PFSK-1 (cell line): ENCODE data around the gene ESRRA.
A peak's percentile ranks its signal among the peaks of the same experiment; 100 is the strongest.

Source experiments
- FOXP2 ChIP-seq: optimal IDR thresholded peaks from 2 replicates; pipeline ENCODE3; 2011; ENCODE audit warnings: borderline replicate concordance, control low read depth, inconsistent platforms; ENCODE audit not compliant: insufficient read depth; ENCODE audit errors: extremely low read length, extremely low read depth
- POLR2AphosphoS5 ChIP-seq: IDR thresholded peaks from 2 replicates; pipeline ENCODE4 v1.6.1; 2012; ENCODE audit warnings: low read depth, mild to moderate bottlenecking, control low read depth, low read length, moderate library complexity
- SIN3A ChIP-seq: IDR thresholded peaks from 2 replicates; pipeline ENCODE4 v1.6.1; 2012; ENCODE audit warnings: mild to moderate bottlenecking, low read length, moderate library complexity, borderline replicate concordance; ENCODE audit not compliant: insufficient read depth
- TAF1 ChIP-seq: IDR thresholded peaks from 2 replicates; pipeline ENCODE4 v1.6.1; 2012; ENCODE audit warnings: low read length, control low read depth, borderline replicate concordance; ENCODE audit not compliant: insufficient read depth
- TF ChIP-seq, protein P1 (sequence below), 2 experiments: IDR thresholded peaks; 2 replicates each; pipeline versions ENCODE4 v1.6.1 to v1.8.0; 2011 to 2012; ENCODE audit warnings: low read depth in 2 of 2, low read length in 2 of 2, control low read depth in 1 of 2, inconsistent platforms in 1 of 2, mild to moderate bottlenecking in 1 of 2, moderate library complexity in 1 of 2; ENCODE audit not compliant: insufficient read depth in 1 of 2

The ESRRA gene

DNA sequence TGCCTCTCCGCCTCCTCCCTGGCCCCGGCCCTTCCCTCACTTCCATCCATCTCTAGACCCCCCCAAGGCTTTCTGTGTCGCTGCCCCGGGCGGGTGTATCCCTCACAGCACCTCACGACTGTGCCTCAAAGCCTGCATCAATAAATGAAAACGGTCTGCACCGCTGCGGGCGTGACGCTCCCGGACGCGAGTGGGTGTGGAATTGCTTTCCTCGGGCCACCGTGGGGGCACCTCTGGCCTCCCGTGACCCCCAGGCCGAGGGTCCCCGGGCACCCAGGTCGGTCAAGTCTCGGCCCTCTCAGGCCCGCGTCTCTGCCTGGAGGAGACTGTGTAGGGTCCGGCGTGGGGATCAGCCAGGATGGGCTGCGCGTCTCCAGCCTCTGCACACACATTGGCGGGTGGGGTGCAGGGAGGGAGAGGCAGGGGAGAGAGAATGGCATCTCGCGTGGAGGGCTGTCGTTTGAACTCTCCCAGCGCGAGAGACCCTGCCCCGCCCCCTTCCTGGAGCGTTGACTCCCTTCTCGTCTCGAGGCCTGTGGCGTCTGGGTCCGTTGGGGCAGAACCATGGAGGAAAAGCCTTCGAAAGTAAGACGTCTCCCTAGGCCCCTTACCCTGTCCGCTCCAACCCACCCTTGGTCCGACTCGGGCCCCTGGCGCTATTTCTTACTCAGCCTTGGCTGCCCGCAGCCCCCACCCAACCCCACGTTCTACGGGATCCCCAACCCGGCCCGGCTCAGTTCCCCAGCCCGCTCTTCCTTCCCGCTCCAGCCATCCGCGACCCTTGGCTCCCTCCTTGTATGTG, 5.3 kb upstream of the ESRRA start, which contains the start of gene CATSPERZ:
CATSPERZ (plus strand) TSS at position 512 of the 802 bp plus-strand sequence; CDS start at position 565, 53 bp downstream.
- no peak for TF ChIP-seq FOXP2
- TF ChIP-seq POLR2AphosphoS5, result no peak
- no peak for TF ChIP-seq TAF1
- no peak for TF ChIP-seq SIN3A
- TF ChIP-seq, protein P1, sequence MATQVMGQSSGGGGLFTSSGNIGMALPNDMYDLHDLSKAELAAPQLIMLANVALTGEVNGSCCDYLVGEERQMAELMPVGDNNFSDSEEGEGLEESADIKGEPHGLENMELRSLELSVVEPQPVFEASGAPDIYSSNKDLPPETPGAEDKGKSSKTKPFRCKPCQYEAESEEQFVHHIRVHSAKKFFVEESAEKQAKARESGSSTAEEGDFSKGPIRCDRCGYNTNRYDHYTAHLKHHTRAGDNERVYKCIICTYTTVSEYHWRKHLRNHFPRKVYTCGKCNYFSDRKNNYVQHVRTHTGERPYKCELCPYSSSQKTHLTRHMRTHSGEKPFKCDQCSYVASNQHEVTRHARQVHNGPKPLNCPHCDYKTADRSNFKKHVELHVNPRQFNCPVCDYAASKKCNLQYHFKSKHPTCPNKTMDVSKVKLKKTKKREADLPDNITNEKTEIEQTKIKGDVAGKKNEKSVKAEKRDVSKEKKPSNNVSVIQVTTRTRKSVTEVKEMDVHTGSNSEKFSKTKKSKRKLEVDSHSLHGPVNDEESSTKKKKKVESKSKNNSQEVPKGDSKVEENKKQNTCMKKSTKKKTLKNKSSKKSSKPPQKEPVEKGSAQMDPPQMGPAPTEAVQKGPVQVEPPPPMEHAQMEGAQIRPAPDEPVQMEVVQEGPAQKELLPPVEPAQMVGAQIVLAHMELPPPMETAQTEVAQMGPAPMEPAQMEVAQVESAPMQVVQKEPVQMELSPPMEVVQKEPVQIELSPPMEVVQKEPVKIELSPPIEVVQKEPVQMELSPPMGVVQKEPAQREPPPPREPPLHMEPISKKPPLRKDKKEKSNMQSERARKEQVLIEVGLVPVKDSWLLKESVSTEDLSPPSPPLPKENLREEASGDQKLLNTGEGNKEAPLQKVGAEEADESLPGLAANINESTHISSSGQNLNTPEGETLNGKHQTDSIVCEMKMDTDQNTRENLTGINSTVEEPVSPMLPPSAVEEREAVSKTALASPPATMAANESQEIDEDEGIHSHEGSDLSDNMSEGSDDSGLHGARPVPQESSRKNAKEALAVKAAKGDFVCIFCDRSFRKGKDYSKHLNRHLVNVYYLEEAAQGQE (IDR thresholded peaks at IDR 0.05; ENCODE audit: insufficient read depth in 1 of 2, low read depth in 2 of 2, low read length in 2 of 2), result no peak

DNA sequence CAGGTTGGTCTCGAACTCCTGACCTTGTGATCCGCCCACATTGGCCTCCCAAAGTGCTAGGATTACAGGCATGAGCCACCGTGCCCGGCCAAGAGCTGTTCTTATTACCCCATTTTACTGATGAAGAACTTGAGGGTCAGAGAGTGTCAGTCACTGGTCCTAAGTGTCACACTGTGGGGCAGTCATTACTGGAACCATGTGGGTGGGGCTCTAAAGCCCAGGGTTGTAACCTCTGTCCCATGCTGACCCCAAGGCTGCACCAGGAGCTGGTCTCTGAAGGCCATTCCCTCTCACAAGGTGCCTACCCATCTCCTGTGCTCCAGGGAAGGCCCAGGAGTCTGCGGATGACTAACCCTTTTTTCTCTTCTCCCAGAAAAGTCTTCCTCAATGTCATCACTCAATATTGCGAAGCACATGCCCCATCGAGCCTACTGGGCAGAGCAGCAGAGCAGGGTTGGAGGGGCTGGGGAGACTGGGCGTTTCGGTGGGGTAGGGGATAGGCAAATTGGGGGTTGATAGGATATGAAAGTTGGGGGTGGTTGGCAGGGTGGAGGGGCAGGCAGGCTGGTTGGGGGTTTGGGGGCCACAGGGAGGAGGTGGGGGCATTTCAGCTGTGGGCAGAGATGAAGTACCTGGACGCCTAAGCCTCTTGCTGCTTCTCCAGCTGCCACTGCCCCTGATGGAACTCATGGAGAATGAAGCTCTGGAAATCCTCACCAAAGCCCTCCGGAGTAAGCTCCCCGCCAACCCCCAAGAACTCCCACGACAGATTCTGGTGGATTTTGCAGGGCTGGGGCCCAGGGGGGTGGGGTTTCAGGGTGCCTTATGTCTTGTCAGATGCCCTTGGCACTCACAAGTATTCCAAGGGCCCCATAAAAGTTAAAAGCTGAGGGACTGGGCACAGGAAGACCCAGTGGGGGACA, 2.0 kb upstream of the ESRRA start:
- TF ChIP-seq, protein P1 (IDR thresholded peaks at IDR 0.05; ENCODE audit: insufficient read depth in 1 of 2, low read depth in 2 of 2, low read length in 2 of 2), result no peak
- TF ChIP-seq FOXP2 (no peak), TAF1 (no peak), POLR2AphosphoS5 (no peak), SIN3A (no peak)

DNA sequence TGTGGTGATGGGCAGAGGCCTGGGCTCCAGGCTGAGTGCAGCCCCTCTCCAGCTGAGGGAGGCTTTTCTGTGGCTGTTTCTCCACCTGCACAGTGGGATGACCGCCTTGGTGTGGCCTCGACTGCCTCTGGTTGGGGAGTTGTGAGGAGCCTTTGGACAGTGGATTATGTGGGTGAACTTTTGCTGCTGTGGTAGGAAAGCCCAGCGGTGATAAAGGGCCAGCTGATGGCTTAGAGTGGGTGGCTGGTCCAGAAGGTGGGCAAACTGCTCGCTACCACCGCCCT, 1.4 kb upstream of the ESRRA start:
- TF ChIP-seq FOXP2, result no peak
- TF ChIP-seq TAF1, result no peak
- no peak for TF ChIP-seq SIN3A

DNA sequence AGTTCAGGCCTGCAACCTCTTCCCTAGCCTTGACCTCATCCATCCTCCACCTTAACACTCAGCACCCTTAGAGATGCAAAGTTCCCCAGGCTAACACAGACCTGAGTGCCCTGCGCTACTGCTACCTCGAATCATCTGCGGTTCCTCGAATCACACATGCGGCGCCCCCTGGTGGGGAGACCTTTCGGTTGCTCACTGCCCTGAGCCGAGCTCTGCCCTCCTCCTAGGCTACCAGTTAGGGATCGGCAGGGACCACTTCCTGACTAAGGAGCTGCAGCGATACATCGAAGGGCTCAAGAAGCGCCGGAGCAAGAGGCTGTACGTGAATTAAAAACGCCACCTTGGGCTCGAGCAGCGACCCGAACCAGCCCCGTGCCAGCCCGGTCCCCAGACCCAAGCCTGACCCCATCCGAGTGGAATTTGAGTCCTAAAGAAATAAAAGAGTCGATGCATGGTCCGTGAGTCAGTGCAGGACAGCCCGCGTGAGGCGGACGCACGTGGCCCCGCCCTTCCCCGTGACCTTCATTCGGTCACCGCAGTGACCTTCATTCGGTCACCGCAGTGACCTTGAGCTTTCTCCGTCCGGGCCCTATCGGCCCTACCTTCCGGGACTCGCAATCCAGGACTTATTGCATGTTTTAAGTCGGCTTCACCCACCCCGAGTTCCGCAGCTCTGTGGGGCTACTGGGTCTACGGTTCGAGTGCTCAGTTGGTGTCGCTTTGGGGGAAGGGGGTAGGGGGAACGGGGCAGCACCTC, 830 bp upstream of the ESRRA start:
- 0 out of 2 replicates have a peak, but pooled peaks have one; percentile 29 for TF ChIP-seq SIN3A
- peak; percentile 80 for TF ChIP-seq POLR2AphosphoS5
- peak; percentile 34 for TF ChIP-seq FOXP2
- TF ChIP-seq, protein P1 (IDR thresholded peaks at IDR 0.05; ENCODE audit: insufficient read depth in 1 of 2, low read depth in 2 of 2, low read length in 2 of 2), result no peak

DNA sequence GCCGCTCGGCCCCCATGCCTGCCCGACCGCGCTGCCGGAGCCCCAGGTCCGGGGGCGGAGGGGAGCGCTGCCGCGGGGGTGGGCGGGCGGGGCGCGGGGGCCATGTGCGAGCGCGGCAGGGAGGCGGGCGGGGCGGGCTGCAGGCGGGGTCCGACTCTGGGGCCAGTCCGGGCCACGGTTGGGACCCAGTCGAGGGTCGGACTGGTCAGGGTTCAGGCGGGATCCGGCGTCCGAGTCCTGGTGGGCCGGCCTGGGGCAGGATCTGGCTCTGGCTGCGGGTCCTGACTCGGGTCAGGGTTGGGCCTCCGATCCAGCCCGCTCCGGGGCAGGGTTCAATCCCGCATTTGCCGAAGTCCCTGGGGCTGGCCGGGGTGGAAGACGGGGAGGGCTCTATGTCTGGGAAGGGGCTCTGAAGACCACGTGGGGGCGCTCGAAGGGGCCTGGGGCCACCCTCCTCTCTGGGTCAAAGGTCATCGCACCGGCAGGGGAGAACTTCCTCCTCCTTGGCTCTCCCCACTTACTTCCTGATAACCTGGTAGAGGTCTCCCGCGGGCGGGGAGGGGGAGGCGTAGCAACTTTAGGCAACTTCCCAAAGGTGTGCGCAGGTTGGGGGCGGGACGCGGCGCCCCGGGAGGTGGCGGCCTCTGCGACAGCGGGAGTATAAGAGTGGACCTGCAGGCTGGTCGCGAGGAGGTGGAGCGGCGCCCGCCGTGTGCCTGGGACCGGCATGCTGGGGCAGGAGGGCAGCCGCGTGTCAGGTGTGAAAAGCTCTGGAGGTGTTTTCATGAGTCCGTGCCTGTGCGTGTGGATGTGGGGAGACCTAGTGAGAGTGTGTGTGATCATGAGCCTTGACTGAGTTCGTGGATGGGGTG, 603 bp downstream of the ESRRA start:
- TF ChIP-seq SIN3A (no peak), FOXP2 (no peak), TAF1 (peak; percentile 30; the same call in 1 of the 2 replicates)
